Transverse colon (tissue), 4 donors: ENCODE results near the gene SMIM12. TPM values are rescaled to one million over a fixed set of nuclear protein-coding genes. Genes with fewer than 3 reads are reported as not detected.

Experiments
- DNase-seq: peaks from one replicate; pipeline ENCODE4 v3.0.0-alpha.2; 2019
- H3K27ac ChIP-seq, 4 donors: fragments of 200-600 bp; sonication (generic); 2 replicates each; pipeline ENCODE4 v1.5.1; 2016 to 2018; ENCODE audit warnings: inconsistent platforms in 4 of 4
- H3K27me3 ChIP-seq: fragments of 200-600 bp; sonication (generic); 2 replicates; pipeline ENCODE4 v1.5.1; 2017; ENCODE audit warnings: inconsistent platforms
- H3K36me3 ChIP-seq, 4 donors: fragments of 200-600 bp; sonication (generic); 2 replicates each; pipeline ENCODE4 v1.5.1; 2017 to 2019; ENCODE audit warnings: inconsistent platforms in 4 of 4
- H3K4me1 ChIP-seq, 4 donors: fragments of 200-600 bp; sonication (generic); 2 replicates each; pipeline ENCODE4 v1.5.1; 2017 to 2020; ENCODE audit warnings: inconsistent platforms in 4 of 4
- H3K4me3 ChIP-seq, 4 donors: fragments of 200-600 bp; sonication (generic); 1 replicate in 1 of 4; 2 replicates in 3 of 4; pipeline versions ENCODE4 v1.5.1 to v1.6.1; 2017 to 2019; ENCODE audit warnings: inconsistent platforms in 4 of 4
- H3K9me3 ChIP-seq, 2 donors: fragments of 200-600 bp; sonication (generic); 2 replicates each; pipeline ENCODE4 v1.5.1; 2017 to 2019; ENCODE audit warnings: inconsistent platforms in 2 of 2
- CTCF ChIP-seq, 5 experiments: fragments of 200-600 bp in 3 of 5; fragments of 450-650 bp in 2 of 5; sonication (generic) in 3 of 5; IDR thresholded peaks; 1 replicate in 2 of 5; 2 replicates in 3 of 5; pipeline ENCODE4 v1.5.1; 2016 to 2017; ENCODE audit warnings: antibody characterized with exemption in 5 of 5, inconsistent platforms in 3 of 5, mild to moderate bottlenecking in 2 of 5, moderate library complexity in 1 of 5
- EP300 ChIP-seq: sonication (generic); formaldehyde crosslinking; IDR thresholded peaks from one replicate; pipeline ENCODE4 v1.6.1; 2017; ENCODE audit warnings: antibody characterized with exemption, low read depth
- POLR2A ChIP-seq: fragments of 450-650 bp; IDR thresholded peaks from one replicate; pipeline ENCODE4 v1.6.1; 2016; ENCODE audit warnings: antibody characterized with exemption, mild to moderate bottlenecking, moderate library complexity
- POLR2AphosphoS5 ChIP-seq, 3 donors: sonication (generic); formaldehyde crosslinking; IDR thresholded peaks; one replicate each; pipeline ENCODE4 v1.6.1; 2016; ENCODE audit warnings: antibody characterized with exemption in 3 of 3
- WGBS, 2 donors: methylation state at CpG; one replicate each; pipeline ENCODE4 v1.1.5; 2018; ENCODE audit warnings: low coverage in 1 of 2; 5-methylcytosine and 5-hydroxymethylcytosine counted together
- in situ Hi-C, 4 donors: fragments of 200-750 bp; cut with MboI; loops; one replicate each; pipeline versions ENCODE4 v1.15.0 to v1.15.1; 2017; ENCODE audit warnings: low sequenced_read_pairs in 3 of 4, low pct_ligation_motif_present in 1 of 4, low pct_unique_long_range_greater_than_20kb in 1 of 4
- intact Hi-C: fragments of 100-400 bp; cut with DNase I; formaldehyde crosslinking; loops from one replicate; pipeline ENCODE4 v1.15.1; 2023; ENCODE audit warnings: low total_unique reads
- total RNA-seq, 4 donors: library from RNA; depleted of rRNA; stranded (reverse); fragments of >200 nt; gene quantifications; one replicate each; pipeline ENCODE4 v1.1.0, GENCODE V29; 2016

SMIM12 gene
- total RNA-seq, 4 donors from 2014 or later = 14.2 to 42.2 (median 31.5) TPM

- Histone ChIP-seq H3K27ac (no peak overlapping the region), H3K27me3 (peaks cover 20% of the 10 kb centered on the region), H3K36me3 (no peaks in the 10 kb centered on the region), H3K4me3 (no peak overlapping the region), H3K4me1 (peaks cover 4 to 27% (median 12%) of the 10 kb centered on the region in 4 donors), H3K9me3 (no peaks in the 10 kb centered on the region)
- no peak for TF ChIP-seq EP300
- TF ChIP-seq CTCF (IDR thresholded peaks at IDR 0.05) = no peak
- TF ChIP-seq POLR2AphosphoS5 (IDR thresholded peaks at IDR 0.05) = no peak
- WGBS, 2 donors = 92 to 93% methylated on average over 3 to 44 of the region's 44 CpGs
- no peak for DNase-seq
- intact Hi-C loops = no loop called here
- in situ Hi-C loops = no loop called here
These were observed 8.9 kb upstream of the SMIM12 start for GRCh38 chr1:34868230-34869049.

GRCh38 chr1:34867415-34867814 lies 7.9 kb upstream of the SMIM12 start:
- H3K4me1 ChIP-seq = peaks cover 4 to 32% (median 12%) of the 10 kb centered on the region in 4 donors
- DNase-seq = no peak
- no peaks in the 10 kb centered on the region for H3K36me3 ChIP-seq
- intact Hi-C loops = no loop called here
- no peak overlapping the region for H3K27ac ChIP-seq
- TF ChIP-seq POLR2AphosphoS5 (IDR thresholded peaks at IDR 0.05) (no peak), CTCF (IDR thresholded peaks at IDR 0.05) (no peak), POLR2A (no peak), EP300 (no peak)
- no peak overlapping the region for H3K4me3 ChIP-seq
- H3K9me3 ChIP-seq = no peaks in the 10 kb centered on the region
- in situ Hi-C loops = no loop called here
- H3K27me3 ChIP-seq = peaks cover 11% of the 10 kb centered on the region
- 68 to 89% methylated on average over 3 to 6 of the region's 6 CpGs for WGBS, 2 donors

- TF ChIP-seq CTCF (IDR thresholded peaks at IDR 0.05) = no peak
- TF ChIP-seq POLR2AphosphoS5 (IDR thresholded peaks at IDR 0.05) = no peak
- DNase-seq = no peak
- 23% methylated on average over 6 of the region's 9 CpGs; no CpG with 5 or more reads in 1 of the 2 donors for WGBS, 2 donors
- Histone ChIP-seq H3K27ac (peak overlapping the region; percentile 85 to 91 (median 88)), H3K4me3 (peak overlapping the region in 3 of 4 donors; percentile 68 to 74 (median 73)), H3K36me3 (no peaks in the 10 kb centered on the region), H3K9me3 (no peaks in the 10 kb centered on the region), H3K4me1 (peaks cover 4 to 32% (median 12%) of the 10 kb centered on the region in 4 donors), H3K27me3 (peaks cover 4% of the 10 kb centered on the region)
- intact Hi-C loops = no loop called here
- in situ Hi-C loops = no loop called here
These were observed 7.2 kb upstream of the SMIM12 start for GRCh38 chr1:34866762-34867109.

GRCh38 chr1:34865981-34866761 lies 6.6 kb upstream of the SMIM12 start:
- WGBS, 2 donors = 2% methylated on average over 69 of the region's 81 CpGs; no CpG with 5 or more reads in 1 of the 2 donors
- intact Hi-C loops (no loop called here), in situ Hi-C loops (no loop called here)
- peak overlapping the region; percentile 85 to 91 (median 88) for H3K27ac ChIP-seq
- no peaks in the 10 kb centered on the region for H3K9me3 ChIP-seq
- peak; percentile 92 for DNase-seq
- H3K4me3 ChIP-seq = peak overlapping the region; percentile 64 to 74 (median 70)
- no peaks in the 10 kb centered on the region for H3K27me3 ChIP-seq
- TF ChIP-seq CTCF (IDR thresholded peaks at IDR 0.05) (peak; percentile 97 to 99 (median 98)), POLR2A (peak; percentile 56), EP300 (no peak), POLR2AphosphoS5 (IDR thresholded peaks at IDR 0.05) (peak in 2 of 3 donors; percentile 40 to 41)
- H3K36me3 ChIP-seq = no peaks in the 10 kb centered on the region
- H3K4me1 ChIP-seq = peaks cover 4 to 32% (median 12%) of the 10 kb centered on the region in 4 donors
